ENCODE data around the gene CXCL10. TPM values are rescaled to one million over a fixed set of nuclear protein-coding genes. Genes with fewer than 3 reads are reported as not detected.

Gene CXCL10
- total and polyA plus RNA-seq, 10 of the 15 experiments (the other 5 are each of a cell fraction or from before 2014, with no cell fraction given), result 0.46 to 19.5 (median 2.6) TPM

- FAIRE-seq, result no peak
- intact Hi-C loops (cut with micrococcal nuclease; ENCODE audit: unreplicated experiment), result no loop called here
- Histone ChIP-seq H3K4me3 (no peak overlapping the region), H3K4me2 (ENCODE audit: control insufficient read depth, insufficient read depth) (no peak overlapping the region), H3K9me3 (replicated peaks; ENCODE audit: control insufficient read depth, insufficient read depth, low read length) (no peaks in the 10 kb centered on the region; the same call in 2 of the 3 replicates), H2AFZ (ENCODE audit: control insufficient read depth, low read depth, low read length) (no peak overlapping the region), H3K79me2 (ENCODE audit: control insufficient read depth, insufficient read depth, low read length) (no peaks in the 10 kb centered on the region), H3K9ac (ENCODE audit: control insufficient read depth, insufficient read depth, low read length) (no peak overlapping the region), H3K27me3 (replicated peaks in 1 of 2; ENCODE audit: control insufficient read depth in 2 of 2, insufficient read depth in 2 of 2, low read length in 1 of 2) (no peaks in the 10 kb centered on the region), H3K36me3 (ENCODE audit: control insufficient read depth in 2 of 2, insufficient read depth in 2 of 2, low read length in 1 of 2) (no peaks in the 10 kb centered on the region), H3K4me1 (ENCODE audit: control insufficient read depth, insufficient read depth, low read length) (peaks cover 4% of the 10 kb centered on the region), H4K20me1 (ENCODE audit: control insufficient read depth, insufficient read depth) (no peaks in the 10 kb centered on the region), H3K27ac (ENCODE audit: control insufficient read depth, insufficient read depth) (no peak overlapping the region)
- no TSS peak for BruUV-seq (replicated peaks)
- WGBS (ENCODE audit: insufficient coverage, insufficient replicate concordance, low lambda C conversion rate, missing lambda C conversion rate), result 24% methylated on average over 4 of the region's 4 CpGs
- ATAC-seq, result no peak
- no peak for TF ChIP-seq BACH1 (IDR thresholded peaks at IDR 0.05; ENCODE audit: borderline replicate concordance)
- no peak for TF ChIP-seq ATF7 (IDR thresholded peaks at IDR 0.05; ENCODE audit: low read depth)
- TF ChIP-seq TBL1XR1 (IDR thresholded peaks at IDR 0.05; ENCODE audit: low read depth, low read length), result no peak
- TF ChIP-seq PRDM15 (CRISPR knock-in tag; IDR thresholded peaks at IDR 0.05), result no peak
- no peak for TF ChIP-seq SRF (IDR thresholded peaks at IDR 0.05; ENCODE audit: low read depth in 2 of 2, low read length in 2 of 2)
- no peak for TF ChIP-seq ZNF592 (IDR thresholded peaks at IDR 0.05)
- no peak for TF ChIP-seq BMI1 (IDR thresholded peaks at IDR 0.05; ENCODE audit: borderline replicate concordance)
- no peak for TF ChIP-seq JUNB (IDR thresholded peaks at IDR 0.05)
- TF ChIP-seq ZNF622 (IDR thresholded peaks at IDR 0.05), result no peak
- no peak for TF ChIP-seq EZH2 (IDR thresholded peaks at IDR 0.05; ENCODE audit: borderline replicate concordance, control insufficient read depth, low read depth, low read length)
- TF ChIP-seq ZNF217 (IDR thresholded peaks at IDR 0.05), result no peak
- no peak for TF ChIP-seq SREBF2 (IDR thresholded peaks at IDR 0.05; ENCODE audit: low read length)
- no peak for TF ChIP-seq E4F1 (IDR thresholded peaks at IDR 0.05; ENCODE audit: borderline replicate concordance, partially characterized antibody)
- TF ChIP-seq, protein P1, sequence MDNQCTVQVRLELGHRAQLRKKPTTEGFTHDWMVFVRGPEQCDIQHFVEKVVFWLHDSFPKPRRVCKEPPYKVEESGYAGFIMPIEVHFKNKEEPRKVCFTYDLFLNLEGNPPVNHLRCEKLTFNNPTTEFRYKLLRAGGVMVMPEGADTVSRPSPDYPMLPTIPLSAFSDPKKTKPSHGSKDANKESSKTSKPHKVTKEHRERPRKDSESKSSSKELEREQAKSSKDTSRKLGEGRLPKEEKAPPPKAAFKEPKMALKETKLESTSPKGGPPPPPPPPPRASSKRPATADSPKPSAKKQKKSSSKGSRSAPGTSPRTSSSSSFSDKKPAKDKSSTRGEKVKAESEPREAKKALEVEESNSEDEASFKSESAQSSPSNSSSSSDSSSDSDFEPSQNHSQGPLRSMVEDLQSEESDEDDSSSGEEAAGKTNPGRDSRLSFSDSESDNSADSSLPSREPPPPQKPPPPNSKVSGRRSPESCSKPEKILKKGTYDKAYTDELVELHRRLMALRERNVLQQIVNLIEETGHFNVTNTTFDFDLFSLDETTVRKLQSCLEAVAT (IDR thresholded peaks at IDR 0.05), result no peak
- ChIA-PET POLR2A (no interaction called here), SMC1A (ENCODE audit: uncharacterized antibody, unreplicated experiment) (interaction anchor here (1.0 to 1.6 kb wide), 4 partner anchors 26 to 41 kb away, joined by 3 to 5 read pairs (median 4); no protein-coding TSS in a partner anchor), CTCF (no interaction called here), RAD21 (ENCODE audit: unreplicated experiment) (no interaction called here)
- no peak for DNase-seq (ENCODE audit: low read depth, low spot score)
- in situ Hi-C loops (cut with MboI), result no loop called here
Observed at GRCh38 chr4:76022031-76022430, 1.3 kb downstream of the CXCL10 start.

All from GM12878 (cell line).